ENCODE data around the gene HIGD1B. TPM values are rescaled to one million over a fixed set of nuclear protein-coding genes. Genes with fewer than 3 reads are reported as not detected.

The HIGD1B gene
- not detected in 2 replicates for total RNA-seq

DNA sequence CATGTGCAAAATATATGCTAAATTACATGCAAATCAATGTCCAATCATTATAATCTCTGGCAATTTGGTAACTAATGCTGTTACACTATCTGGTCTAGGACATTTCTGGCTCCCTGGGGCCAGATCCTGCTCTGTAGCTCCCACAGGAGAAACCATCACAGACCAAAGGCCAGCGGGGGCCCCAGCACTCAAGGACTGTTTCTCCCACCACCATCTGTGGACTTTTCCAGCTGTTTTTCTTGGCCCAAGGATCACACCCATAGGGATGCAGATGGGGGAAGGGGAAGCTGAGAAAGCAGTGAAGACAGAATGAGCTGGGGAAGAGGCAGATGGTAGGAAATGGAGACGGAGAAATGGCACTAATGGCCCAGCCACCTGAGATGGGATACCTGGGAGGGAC lies at the start of gene HIGD1B:
Gene HIGD1B (plus strand): TSS at position 298 of the 400 bp plus-strand sequence. CDS start 270 bp downstream, outside the sequence.

DNA sequence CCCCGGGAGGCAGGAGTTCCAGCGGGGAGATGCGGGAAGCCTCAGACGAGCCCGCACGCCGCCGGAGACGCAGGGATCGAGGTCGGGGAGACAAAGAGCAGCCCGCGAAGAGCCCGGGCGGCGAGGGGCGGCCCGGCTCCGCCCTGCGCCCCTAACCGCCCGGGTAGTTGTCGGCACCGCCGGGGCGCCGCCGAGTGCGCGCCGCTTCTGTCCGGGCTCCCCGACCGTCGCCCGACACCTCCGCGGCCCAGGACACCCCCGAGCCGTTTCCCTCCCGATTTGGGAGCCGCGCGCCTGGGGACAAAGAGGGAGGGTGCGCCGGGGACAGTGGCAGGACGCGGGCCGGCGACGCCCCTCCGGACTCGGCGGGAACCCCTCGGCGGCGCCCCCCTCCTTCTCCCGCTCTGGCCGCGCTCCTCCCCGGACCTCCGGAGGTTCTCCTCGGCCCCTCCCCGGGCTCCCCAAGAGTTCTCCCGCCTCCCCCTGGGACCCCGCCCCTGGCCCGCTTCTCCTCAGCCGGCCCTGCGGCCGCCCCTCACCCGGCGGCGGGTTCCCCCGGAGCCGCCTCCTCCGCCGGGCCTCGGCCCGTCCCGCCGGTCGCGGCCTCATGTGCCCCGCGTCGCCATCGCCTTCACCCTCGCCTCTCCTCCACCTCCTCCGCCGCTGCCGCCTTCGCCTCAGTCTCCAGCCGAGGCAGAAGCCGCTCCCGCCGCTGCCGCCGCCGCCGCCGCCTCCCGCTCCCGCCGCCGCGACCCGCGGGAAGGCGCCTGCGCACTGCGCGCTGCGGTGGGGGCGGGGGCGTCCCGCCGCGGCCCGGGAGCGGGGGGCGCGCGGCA lies 17.9 kb upstream of the HIGD1B start, which contains the start of gene GJC1:
Gene GJC1 (minus strand): TSS at position 765 of the 836 bp plus-strand sequence. CDS start 24,470 bp downstream, outside the sequence.

DNA sequence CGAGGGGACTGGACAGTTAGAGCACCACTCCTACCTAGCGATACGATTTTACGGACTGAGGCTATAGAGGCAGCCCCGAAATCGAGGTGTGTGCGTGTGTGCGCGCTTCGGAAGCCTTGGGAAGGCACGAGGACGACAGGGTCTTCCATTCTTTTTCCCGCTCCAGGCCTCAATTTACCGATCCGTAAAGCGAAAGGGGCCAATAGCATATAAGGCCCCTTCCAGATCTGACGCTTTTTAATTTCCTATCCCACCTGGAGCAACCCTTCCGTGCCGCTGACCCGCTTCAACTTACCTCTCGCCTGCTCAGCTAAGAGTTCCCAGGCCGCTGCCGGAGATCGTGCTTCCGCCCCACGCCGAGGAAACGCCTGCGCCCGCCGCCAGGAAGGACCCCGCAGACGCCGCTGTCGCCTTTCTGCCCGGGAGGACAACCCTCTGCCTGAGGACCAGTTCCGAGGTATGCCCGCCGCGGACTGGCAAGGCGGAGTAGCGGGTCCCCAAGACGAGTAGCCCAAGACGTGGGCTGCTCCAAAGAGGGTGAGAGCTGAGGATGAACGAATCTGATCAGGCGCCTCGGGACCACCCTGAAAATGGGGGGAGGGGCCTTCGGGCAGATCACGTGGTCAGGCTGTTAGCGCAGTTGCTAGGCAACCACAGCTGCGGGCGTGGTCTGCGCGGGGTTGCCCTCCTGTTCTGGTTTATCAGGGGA lies 51.5 kb downstream of the HIGD1B start, which contains the start of gene EFTUD2:
Gene EFTUD2 (minus strand): TSS at position 372 of the 709 bp plus-strand sequence. CDS start 4,924 bp downstream, outside the sequence.

Small RNA genes within 50 kb of the gene (small RNA-seq; reads per million reads assigned to genes)
- not detected for gene RN7SL405P

Other genes with a start within 250 kb of the HIGD1B start
- gene MEIOC, start 191.4 kb upstream of the HIGD1B start, total RNA-seq, result 0.07 TPM in 1 of 2 replicates, not detected in the other
- gene CCDC43, start 158.1 kb upstream of the HIGD1B start, total RNA-seq, result 49.9 and 51.9 TPM in 2 replicates
- 9.2 and 14.9 TPM in 2 replicates for gene DBF4B, start 139.2 kb upstream of the HIGD1B start, total RNA-seq
- 0.13 and 0.22 TPM in 2 replicates for gene ADAM11, start 88.9 kb upstream of the HIGD1B start, total RNA-seq
- gene GJC1, start 17.6 kb upstream of the HIGD1B start, total RNA-seq, result 10.2 and 15.7 TPM in 2 replicates
- gene EFTUD2, start 51.6 kb downstream of the HIGD1B start, total RNA-seq, result 201 and 220 TPM in 2 replicates
- gene GFAP, start 67.6 kb downstream of the HIGD1B start, total RNA-seq, result 0.14 and 0.27 TPM in 2 replicates
- 12.0 and 22.3 TPM in 2 replicates for gene KIF18B, start 99.9 kb downstream of the HIGD1B start, total RNA-seq
- 0.13 TPM in 1 of 2 replicates, not detected in the other for gene C1QL1, start 120.4 kb downstream of the HIGD1B start, total RNA-seq
- 29.0 and 29.1 TPM in 2 replicates for gene DCAKD, start 203.7 kb downstream of the HIGD1B start, total RNA-seq
- gene NMT1, start 213.4 kb downstream of the HIGD1B start, total RNA-seq, result 75.4 and 84.6 TPM in 2 replicates

All from thoracic aorta endothelial cell (primary cell).